Measurements from ENCODE around the gene FAM241A.

DNA sequence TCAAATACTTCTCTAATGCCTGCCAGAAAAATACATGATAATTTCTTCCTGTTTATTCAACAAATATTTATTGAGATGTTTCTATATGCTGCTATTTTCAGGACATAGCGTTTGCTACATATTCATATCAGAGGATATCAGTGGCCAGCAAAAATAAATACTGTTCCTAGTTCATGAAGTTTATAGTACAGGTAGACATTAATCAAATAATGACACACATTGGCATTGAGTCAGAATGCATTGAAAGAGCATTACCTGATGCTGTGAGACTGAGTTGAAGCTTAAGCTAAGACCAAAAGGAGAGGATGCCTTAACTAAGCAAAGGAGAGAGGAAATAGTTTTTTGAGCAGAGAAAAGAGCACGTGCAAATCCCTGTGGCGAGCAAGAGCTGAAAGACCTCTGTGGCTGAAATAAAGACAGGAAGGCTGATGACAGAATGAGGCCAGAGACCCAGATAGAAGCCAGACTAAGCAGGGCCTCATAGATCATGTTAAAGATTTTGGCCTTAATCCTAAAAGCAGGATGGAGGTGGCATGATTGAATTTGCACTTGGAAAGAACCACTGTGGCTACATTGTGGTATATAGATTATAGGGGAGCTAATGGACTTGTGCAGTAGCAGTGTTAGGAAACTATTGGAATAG is 36.2 kb downstream of the FAM241A start:
- TF ChIP-seq CTCF (IDR thresholded peaks at IDR 0.05) (no peak), POLR2A (IDR thresholded peaks at IDR 0.05) (no peak)

All from lower leg skin (tissue), 3 donors.